H1 (cell line): Measurements from ENCODE around the gene SSTR5. TPM values are rescaled to one million over a fixed set of nuclear protein-coding genes. Genes with fewer than 3 reads are reported as not detected.

ENCODE experiments used
- CTCF ChIA-PET: fragments of 300-600 bp; sonication (Branson Sonifier 250); formaldehyde crosslinking; loops from one replicate; lab custom pipeline; 2021; ENCODE audit not compliant: partially characterized antibody; lab: Charles Lee
- POLR2A ChIA-PET: fragments of 300-600 bp; sonication (Branson Sonifier 250); formaldehyde crosslinking; loops from one replicate; lab custom pipeline; 2021; ENCODE audit warnings: inconsistent platforms; ENCODE audit not compliant: partially characterized antibody; lab: Charles Lee
- DNase-seq, 2 experiments: peaks; one replicate each; pipeline versions ENCODE4 v3.0.0 to v3.0.0-alpha.2; 2010 to 2022; ENCODE audit warnings: low spot score in 2 of 2, low read depth in 1 of 2, mixed read lengths in 1 of 2
- FAIRE-seq: peaks from 2 replicates; lab custom pipeline; 2011; peaks lifted over from hg19 to GRCh38; lab: Jason Lieb, UNC
- H2AFZ ChIP-seq: 2 replicates; pipeline ENCODE4 v1.8.1; 2012; ENCODE audit warnings: low read length, inconsistent platforms
- H2AK5ac ChIP-seq: 2 replicates; pipeline ENCODE4 v1.6.1; 2013; ENCODE audit warnings: low read depth, low read length
- H2BK120ac ChIP-seq: replicated peaks from 2 replicates; pipeline ENCODE3; 2013; ENCODE audit warnings: low read depth, low read length, inconsistent platforms
- H2BK12ac ChIP-seq: 2 replicates; pipeline ENCODE4 v1.6.1; 2013; ENCODE audit warnings: low read depth, low read length
- H2BK15ac ChIP-seq: 2 replicates; pipeline ENCODE4 v1.6.1; 2013; ENCODE audit warnings: low read length
- H2BK20ac ChIP-seq: 2 replicates; pipeline ENCODE4 v1.6.1; 2013; ENCODE audit warnings: low read length
- H2BK5ac ChIP-seq: 2 replicates; pipeline ENCODE4 v1.6.1; 2013; ENCODE audit warnings: low read depth, low read length
- H3K14ac ChIP-seq: 2 replicates; pipeline ENCODE4 v1.6.1; 2013; ENCODE audit warnings: inconsistent platforms; ENCODE audit not compliant: insufficient read length
- H3K18ac ChIP-seq: 2 replicates; pipeline ENCODE4 v1.6.1; 2013; ENCODE audit warnings: low read length; ENCODE audit errors: extremely low read depth
- H3K23ac ChIP-seq: 2 replicates; pipeline ENCODE4 v1.6.1; 2013; ENCODE audit warnings: inconsistent platforms; ENCODE audit not compliant: insufficient read length
- H3K23me2 ChIP-seq: 2 replicates; pipeline ENCODE4 v1.6.1; 2013; ENCODE audit warnings: low read depth, low read length
- H3K27ac ChIP-seq: 2 replicates; pipeline ENCODE4 v1.6.1; 2011; ENCODE audit warnings: low read depth, low read length, inconsistent platforms
- H3K27me3 ChIP-seq, 4 experiments: replicated peaks in 1 of 4; 1 replicate in 1 of 4; 2 replicates in 3 of 4; pipeline versions ENCODE4 v1.6.1 to v1.8.1; 2011 to 2013; ENCODE audit warnings: low read length in 3 of 4, mild to moderate bottlenecking in 3 of 4, inconsistent platforms in 2 of 4, mixed read lengths in 2 of 4, moderate library complexity in 1 of 4; ENCODE audit not compliant: control insufficient read depth in 3 of 4, insufficient read depth in 3 of 4; ENCODE audit errors: extremely low read depth in 1 of 4
- H3K36me3 ChIP-seq, 4 experiments: 2 replicates each; pipeline versions ENCODE4 v1.6.1 to v1.8.1; 2011 to 2013; ENCODE audit warnings: mild to moderate bottlenecking in 4 of 4, low read length in 3 of 4, moderate library complexity in 2 of 4, control low read depth in 1 of 4, inconsistent platforms in 1 of 4; ENCODE audit not compliant: insufficient read depth in 4 of 4, control insufficient read depth in 2 of 4
- H3K4ac ChIP-seq: replicated peaks from 2 replicates; pipeline ENCODE3; 2013; ENCODE audit warnings: low read length, low read depth, mixed read lengths, inconsistent platforms; ENCODE audit not compliant: insufficient read length
- H3K4me1 ChIP-seq, 4 experiments: replicated peaks in 1 of 4; 1 replicate in 1 of 4; 2 replicates in 3 of 4; pipeline versions ENCODE4 v1.6.1 to v1.8.1; 2011 to 2013; ENCODE audit warnings: low read length in 3 of 4, inconsistent platforms in 2 of 4, mixed read lengths in 1 of 4; ENCODE audit not compliant: insufficient read depth in 4 of 4, control insufficient read depth in 3 of 4
- H3K4me2 ChIP-seq, 2 experiments: 2 replicates each; pipeline versions ENCODE4 v1.6.1 to v1.8.1; 2011 to 2013; ENCODE audit warnings: low read depth in 2 of 2, low read length in 2 of 2, control low read depth in 1 of 2, inconsistent platforms in 1 of 2, mild to moderate bottlenecking in 1 of 2; ENCODE audit not compliant: insufficient read depth in 1 of 2
- H3K4me3 ChIP-seq, 4 experiments: fragments of 200-600, 300-600 bp in 1 of 4; sonication (generic), shearing (Covaris generic), sonication (Bioruptor Twin) in 1 of 4; 2 replicates each; pipeline versions ENCODE4 v1.5.1 to v1.8.1; 2011 to 2016; ENCODE audit warnings: low read length in 4 of 4, low read depth in 3 of 4, control low read depth in 2 of 4, inconsistent platforms in 2 of 4, mild to moderate bottlenecking in 2 of 4, mixed read lengths in 1 of 4, moderate library complexity in 1 of 4; ENCODE audit not compliant: insufficient read depth in 2 of 4; ENCODE audit errors: extremely low read depth in 1 of 4
- H3K56ac ChIP-seq: replicated peaks from 2 replicates; pipeline ENCODE3; 2013; ENCODE audit warnings: low read depth, mild to moderate bottlenecking, mixed read lengths, low read length, inconsistent platforms; ENCODE audit not compliant: insufficient read length
- H3K79me1 ChIP-seq: 2 replicates; pipeline ENCODE4 v1.6.1; 2013; ENCODE audit warnings: low read depth, low read length, control low read depth
- H3K79me2 ChIP-seq, 2 experiments: 2 replicates each; pipeline versions ENCODE4 v1.6.1 to v1.8.1; 2012 to 2013; ENCODE audit warnings: low read length in 2 of 2, mild to moderate bottlenecking in 2 of 2, inconsistent platforms in 1 of 2; ENCODE audit not compliant: insufficient read depth in 2 of 2, control insufficient read depth in 1 of 2
- H3K9ac ChIP-seq, 4 experiments: replicated peaks in 1 of 4; 1 replicate in 1 of 4; 2 replicates in 3 of 4; pipeline versions ENCODE4 v1.6.1 to v1.8.1; 2011 to 2013; ENCODE audit warnings: low read depth in 3 of 4, low read length in 3 of 4, control low read depth in 2 of 4, mild to moderate bottlenecking in 2 of 4, moderate library complexity in 2 of 4, inconsistent platforms in 1 of 4; ENCODE audit errors: extremely low read depth in 1 of 4
- H3K9me3 ChIP-seq, 2 experiments: 2 replicates each; pipeline versions ENCODE4 v1.6.1 to v1.8.1; 2012 to 2013; ENCODE audit warnings: mild to moderate bottlenecking in 2 of 2, moderate library complexity in 2 of 2, control low read depth in 1 of 2, inconsistent platforms in 1 of 2, low read depth in 1 of 2, low read length in 1 of 2, mixed read lengths in 1 of 2; ENCODE audit not compliant: insufficient read depth in 2 of 2
- H4K20me1 ChIP-seq, 2 experiments: replicated peaks in 1 of 2; 2 replicates each; pipeline versions ENCODE3 to v1.8.1; 2011 to 2013; ENCODE audit warnings: inconsistent platforms in 2 of 2, low read length in 2 of 2, mild to moderate bottlenecking in 1 of 2; ENCODE audit not compliant: insufficient read depth in 2 of 2, control insufficient read depth in 1 of 2
- H4K5ac ChIP-seq: 2 replicates; pipeline ENCODE4 v1.6.1; 2013; ENCODE audit warnings: low read length, low read depth, mixed read lengths, inconsistent platforms; ENCODE audit not compliant: insufficient read length
- H4K8ac ChIP-seq: 2 replicates; pipeline ENCODE4 v1.8.0; 2013; ENCODE audit warnings: mild to moderate bottlenecking, moderate library complexity, low read length, inconsistent platforms; ENCODE audit not compliant: insufficient read depth; ENCODE audit errors: extremely low read depth
- H4K91ac ChIP-seq: replicated peaks from 2 replicates; pipeline ENCODE3; 2013; ENCODE audit warnings: low read length, mixed read lengths, inconsistent platforms; ENCODE audit not compliant: insufficient read length
- BACH1 ChIP-seq: IDR thresholded peaks from 2 replicates; pipeline ENCODE4 v1.6.1; 2012; ENCODE audit warnings: low read length, improper control_type of control experiment
- BCL11A ChIP-seq, 2 experiments: IDR thresholded peaks; one replicate each; pipeline ENCODE4 v1.6.1; 2011; ENCODE audit warnings: low read depth in 2 of 2, low read length in 2 of 2, mild to moderate bottlenecking in 2 of 2
- NRF1 ChIP-seq: IDR thresholded peaks from 2 replicates; pipeline ENCODE4 v1.6.1; 2011; ENCODE audit warnings: mild to moderate bottlenecking, low read depth, low read length, improper control_type of control experiment
- SUZ12 ChIP-seq: fragments of 200-600 bp; sonication (generic); IDR thresholded peaks from 2 replicates; pipeline ENCODE4 v1.6.1; 2012; ENCODE audit warnings: mild to moderate bottlenecking, inconsistent platforms, low read length, moderate library complexity, mixed read lengths
- TAF1 ChIP-seq: IDR thresholded peaks from 2 replicates; pipeline ENCODE4 v1.6.1; 2011; ENCODE audit warnings: mild to moderate bottlenecking, low read depth, low read length
- TCF12 ChIP-seq: IDR thresholded peaks from 2 replicates; pipeline ENCODE4 v1.6.1; 2011; ENCODE audit warnings: low read depth, mild to moderate bottlenecking, low read length
- WGBS, 2 experiments: shearing (Covaris generic) in 1 of 2; methylation state at CpG; one replicate each; pipeline versions ENCODE4 v1.1.6 to v1.1.7; 2013 to 2015; ENCODE audit warnings: low lambda C conversion rate in 2 of 2, mixed read lengths in 2 of 2, inconsistent platforms in 1 of 2, low coverage in 1 of 2, missing lambda C conversion rate in 1 of 2; ENCODE audit not compliant: insufficient replicate concordance in 2 of 2, insufficient coverage in 1 of 2, insufficient read length in 1 of 2; ENCODE audit errors: extremely low coverage in 1 of 2, missing lambda C conversion rate in 1 of 2; 5-methylcytosine and 5-hydroxymethylcytosine counted together
- polyA plus RNA-seq, 7 experiments: library from polyadenylated mRNA; depleted of rRNA in 3 of 7; stranded (reverse) in 5 of 7; unstranded in 2 of 7; fragments of >200 nt in 5 of 7; fragments of 200-250 nt in 2 of 7; gene quantifications; 1 replicate in 5 of 7; 2 replicates in 1 of 7; 4 replicates in 1 of 7; pipeline versions ENCODE4 v1.2.1 to v1.2.3, GENCODE V29; 2011 to 2013; ENCODE audit warnings: missing spikeins in 2 of 7, mixed read lengths in 2 of 7
- total RNA-seq: library from RNA; stranded (reverse); fragmentation: NEBNext Ultra II Directional; extraction: Animal tissue kit (Norgen Biotek cat#: 25700); gene quantifications from 2 replicates; pipeline ENCODE4 v1.2.1, GENCODE V29; 2021
- TF ChIP-seq, protein P1 (sequence below): IDR thresholded peaks from 2 replicates; pipeline ENCODE4 v1.6.1; 2011; ENCODE audit warnings: low read depth, mild to moderate bottlenecking, low read length; ENCODE audit not compliant: insufficient read depth

SSTR5 gene
- total and polyA plus RNA-seq, 2 of the 8 experiments (the other 6 are each of a cell fraction or from before 2014, with no cell fraction given) = 0.56 to 0.60 TPM

DNA sequence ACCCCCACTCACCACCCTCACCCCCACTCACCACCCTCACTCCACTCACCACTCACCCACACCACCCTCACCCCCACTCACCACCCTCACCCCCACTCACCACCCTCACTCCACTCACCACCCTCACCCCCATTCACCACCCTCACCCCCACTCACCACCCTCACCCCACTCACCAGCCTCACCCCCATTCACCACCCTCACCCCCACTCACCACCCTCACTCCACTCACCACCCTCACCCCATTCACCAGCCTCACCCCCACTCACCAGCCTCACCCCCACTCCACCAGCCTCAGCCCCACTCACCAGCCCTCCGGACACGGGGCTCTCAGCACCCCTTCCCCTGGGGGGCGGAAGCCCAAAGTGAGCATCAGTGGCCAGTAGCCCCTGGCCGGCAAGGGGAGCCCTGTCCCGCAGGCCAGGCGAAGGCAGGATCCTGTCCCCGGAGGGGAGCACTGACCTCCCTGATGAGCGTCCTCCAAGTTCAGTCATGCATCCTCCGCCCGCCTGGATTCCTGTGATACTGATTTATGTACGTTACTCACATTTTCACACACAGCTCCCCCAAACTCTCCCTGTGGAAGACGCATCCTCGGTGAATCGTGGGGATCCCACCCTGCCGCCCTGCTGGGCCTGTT is 41.5 kb downstream of the SSTR5 start:
- H2BK20ac ChIP-seq = no peak overlapping the region

More for the DNA sequence above, 41.5 kb downstream of the SSTR5 start:
- CTCF ChIA-PET = no interaction called here
- WGBS, 2 experiments = 87% methylated on average over 15 of the region's 15 CpGs; no CpG with 5 or more reads in 1 of the 2 experiments
- no peaks in the 10 kb centered on the region for H3K79me2 ChIP-seq
- no peaks in the 10 kb centered on the region for H3K36me3 ChIP-seq
- H4K5ac ChIP-seq = no peak overlapping the region
- no peak overlapping the region for H3K23ac ChIP-seq
- H3K27ac ChIP-seq = no peak overlapping the region
- no peak overlapping the region for H2BK12ac ChIP-seq
- peaks cover 0 to 3% (median 0%) of the 10 kb centered on the region in 4 experiments; a peak in 2 of 7 replicates for H3K4me1 ChIP-seq
- no peak overlapping the region for H4K91ac ChIP-seq
- H3K14ac ChIP-seq = no peak overlapping the region
- H3K27me3 ChIP-seq = peaks cover 0 to 6% (median 5%) of the 10 kb centered on the region in 4 experiments; a peak in 5 of 7 replicates
- H3K9ac ChIP-seq = no peak overlapping the region
- H2AFZ ChIP-seq = no peak overlapping the region
- no peak overlapping the region for H3K4me3 ChIP-seq
- no peak overlapping the region for H2AK5ac ChIP-seq
- no peak overlapping the region for H3K4ac ChIP-seq
- TF ChIP-seq SUZ12 = no peak
- TF ChIP-seq BACH1 = no peak
- no peak for TF ChIP-seq BCL11A (IDR thresholded peaks at IDR 0.05; ENCODE audit: low read depth in 2 of 2, low read length in 2 of 2)
- TF ChIP-seq NRF1 = no peak
- TF ChIP-seq, protein P1, sequence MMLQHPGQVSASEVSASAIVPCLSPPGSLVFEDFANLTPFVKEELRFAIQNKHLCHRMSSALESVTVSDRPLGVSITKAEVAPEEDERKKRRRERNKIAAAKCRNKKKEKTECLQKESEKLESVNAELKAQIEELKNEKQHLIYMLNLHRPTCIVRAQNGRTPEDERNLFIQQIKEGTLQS = no peak
- no peak for TF ChIP-seq TCF12
- no peak for TF ChIP-seq TAF1
- H2BK5ac ChIP-seq = no peak overlapping the region
- H3K56ac ChIP-seq = no peak overlapping the region
- H3K18ac ChIP-seq = no peak overlapping the region
- FAIRE-seq (no peak), DNase-seq (no peak)
- POLR2A ChIA-PET = no interaction called here
- no peak overlapping the region for H3K4me2 ChIP-seq
- no peak overlapping the region for H4K8ac ChIP-seq
- no peaks in the 10 kb centered on the region; the same call in 1 of the 2 replicates for H3K23me2 ChIP-seq
- H3K79me1 ChIP-seq = no peaks in the 10 kb centered on the region
- no peak overlapping the region for H2BK120ac ChIP-seq
- no peak overlapping the region for H2BK15ac ChIP-seq
- H4K20me1 ChIP-seq = peaks cover 0 to 4% of the 10 kb centered on the region in 2 experiments
- H3K9me3 ChIP-seq = no peaks in the 10 kb centered on the region
